OCI-LY1 (cell line): Measurements from ENCODE around the gene AP3D1.

Experiments
- H2AFZ ChIP-seq: fragments of 200-600 bp; sonication (generic), shearing (Covaris generic); 2 replicates; pipeline ENCODE4 v1.6.0; 2014; ENCODE audit warnings: antibody characterized with exemption, mild to moderate bottlenecking, low read length
- H3F3A ChIP-seq: fragments of 200-600 bp; sonication (generic), shearing (Covaris generic); 2 replicates; pipeline ENCODE4 v1.6.0; 2014; ENCODE audit warnings: mild to moderate bottlenecking, antibody characterized with exemption, low read length, moderate library complexity; ENCODE audit not compliant: insufficient read depth
- H3K27ac ChIP-seq: fragments of 200-600 bp; sonication (generic); 2 replicates; pipeline ENCODE4 v1.5.1; 2014; ENCODE audit warnings: low read length, mixed run types, mild to moderate bottlenecking, low read depth; ENCODE audit not compliant: poor library complexity, severe bottlenecking
- H3K27me3 ChIP-seq: fragments of 200-600 bp; sonication (generic); 2 replicates; pipeline ENCODE4 v1.6.0; 2014; ENCODE audit warnings: antibody characterized with exemption, mild to moderate bottlenecking, low read length, moderate library complexity; ENCODE audit not compliant: insufficient read depth
- H3K36me3 ChIP-seq: fragments of 200-600 bp; sonication (generic); 2 replicates; pipeline ENCODE4 v1.6.1; 2014; ENCODE audit warnings: mild to moderate bottlenecking, antibody characterized with exemption, low read length, moderate library complexity, mixed read lengths; ENCODE audit not compliant: insufficient read depth
- H3K4me1 ChIP-seq: fragments of 200-600 bp; sonication (generic); 2 replicates; pipeline ENCODE4 v1.5.1; 2014; ENCODE audit warnings: mild to moderate bottlenecking, low read length, moderate library complexity; ENCODE audit not compliant: insufficient read depth, severe bottlenecking
- H3K4me2 ChIP-seq: fragments of 200-600 bp; sonication (generic), shearing (Covaris generic); 2 replicates; pipeline ENCODE4 v1.6.1; 2014; ENCODE audit warnings: low read length
- H3K4me3 ChIP-seq: fragments of 200-600 bp; sonication (generic); 2 replicates; pipeline ENCODE4 v1.5.1; 2014; ENCODE audit warnings: low read length, low read depth, mild to moderate bottlenecking, mixed read lengths; ENCODE audit not compliant: poor library complexity, severe bottlenecking
- H3K79me2 ChIP-seq: fragments of 200-600 bp; shearing (Covaris generic); 2 replicates; pipeline ENCODE4 v1.6.1; 2016; ENCODE audit warnings: mixed run types, low read length, mixed read lengths; ENCODE audit not compliant: insufficient read depth
- H3K9ac ChIP-seq: fragments of 200-600 bp; sonication (generic), shearing (Covaris generic); 2 replicates; pipeline ENCODE4 v1.6.1; 2014; ENCODE audit warnings: mild to moderate bottlenecking, low read length, mixed read lengths
- H3K9me2 ChIP-seq: fragments of 200-600 bp; sonication (generic), shearing (Covaris generic); 2 replicates; pipeline ENCODE4 v1.6.1; 2014; ENCODE audit warnings: low read depth, mild to moderate bottlenecking, low read length, mixed read lengths
- H3K9me3 ChIP-seq: fragments of 200-600 bp; shearing (Covaris generic); 2 replicates; pipeline ENCODE4 v1.6.1; 2014; ENCODE audit warnings: low read length, mixed read lengths
- H4K20me1 ChIP-seq: fragments of 200-600 bp; sonication (generic), shearing (Covaris generic); 2 replicates; pipeline ENCODE4 v1.6.0; 2016; ENCODE audit warnings: mild to moderate bottlenecking, low read length; ENCODE audit not compliant: insufficient read depth
- CTCF ChIP-seq: fragments of 200-600 bp; sonication (generic), shearing (Covaris generic); IDR thresholded peaks from 2 replicates; pipeline ENCODE4 v1.5.1; 2017; ENCODE audit warnings: mild to moderate bottlenecking, antibody characterized with exemption, low read length, moderate library complexity, mixed read lengths
- EZH2 ChIP-seq: fragments of 200-600 bp; sonication (generic), shearing (Covaris generic); IDR thresholded peaks from 2 replicates; pipeline ENCODE4 v1.8.0; 2017; ENCODE audit warnings: borderline replicate concordance, mixed run types, mild to moderate bottlenecking, antibody characterized with exemption, low read length, moderate library complexity, mixed read lengths

The AP3D1 gene

GRCh38 chr19:2120821-2121220 lies 30.5 kb downstream of the AP3D1 start:
- Histone ChIP-seq H2AFZ (no peak overlapping the region), H4K20me1 (no peaks in the 10 kb centered on the region), H3K27me3 (no peaks in the 10 kb centered on the region), H3K36me3 (peaks cover 33% of the 10 kb centered on the region), H3K27ac (no peak overlapping the region), H3K9ac (no peak overlapping the region), H3K79me2 (no peaks in the 10 kb centered on the region), H3K9me3 (no peaks in the 10 kb centered on the region), H3K4me2 (no peak overlapping the region), H3F3A (no peaks in the 10 kb centered on the region), H3K4me3 (no peak overlapping the region), H3K4me1 (no peaks in the 10 kb centered on the region), H3K9me2 (no peaks in the 10 kb centered on the region)
- TF ChIP-seq EZH2 (no peak), CTCF (no peak)

- no peaks in the 10 kb centered on the region for H3F3A ChIP-seq
- no peak overlapping the region for H3K27ac ChIP-seq
- no peaks in the 10 kb centered on the region for H3K9me3 ChIP-seq
- no peak for TF ChIP-seq EZH2
- no peak for TF ChIP-seq CTCF
- no peaks in the 10 kb centered on the region for H4K20me1 ChIP-seq
- no peak overlapping the region for H3K9ac ChIP-seq
- H3K9me2 ChIP-seq = no peaks in the 10 kb centered on the region
- no peaks in the 10 kb centered on the region for H3K27me3 ChIP-seq
- no peaks in the 10 kb centered on the region for H3K79me2 ChIP-seq
- H3K4me3 ChIP-seq = no peak overlapping the region
- no peaks in the 10 kb centered on the region for H3K4me1 ChIP-seq
- peaks cover 33% of the 10 kb centered on the region for H3K36me3 ChIP-seq
- no peak overlapping the region for H2AFZ ChIP-seq
- no peak overlapping the region for H3K4me2 ChIP-seq
These were observed 31.2 kb downstream of the AP3D1 start for GRCh38 chr19:2119921-2120785.

GRCh38 chr19:2118438-2118837 lies 32.9 kb downstream of the AP3D1 start:
- Histone ChIP-seq H3K9me3 (no peaks in the 10 kb centered on the region), H3K4me1 (no peaks in the 10 kb centered on the region), H3K4me3 (no peak overlapping the region), H3K9ac (no peak overlapping the region), H3K27me3 (no peaks in the 10 kb centered on the region), H3K79me2 (no peaks in the 10 kb centered on the region), H3K9me2 (no peaks in the 10 kb centered on the region), H3F3A (no peaks in the 10 kb centered on the region), H3K27ac (no peak overlapping the region), H3K4me2 (no peak overlapping the region), H2AFZ (no peak overlapping the region), H3K36me3 (peaks cover 41% of the 10 kb centered on the region), H4K20me1 (no peaks in the 10 kb centered on the region)
- TF ChIP-seq EZH2 = no peak
- no peak for TF ChIP-seq CTCF
